ENCODE data around the gene PI4KB. TPM values are rescaled to one million over a fixed set of nuclear protein-coding genes. Genes with fewer than 3 reads are reported as not detected.

The PI4KB gene
- total and polyA plus RNA-seq, 2 of the 4 experiments (the other 2 are of a cell fraction) = 82.4 to 94.5 TPM

- TF ChIP-seq CTCF (conservative IDR thresholded peaks at IDR 0.05; ENCODE audit: low read depth, low read length) = no peak
These were observed 15.5 kb downstream of the PI4KB start (continued) for GRCh38 chr1:151311589-151312331.

Measured in IMR-90 (cell line).